Progenitor cell of endocrine pancreas (in vitro differentiated cells): ENCODE data around the gene COX4I1. TPM values are rescaled to one million over a fixed set of nuclear protein-coding genes. Genes with fewer than 3 reads are reported as not detected.

Experiments used
- DNase-seq: peaks from one replicate; pipeline ENCODE4 v3.0.0; 2021; ENCODE audit warnings: low spot score; ENCODE audit not compliant: unreplicated experiment
- H3K27ac Mint-ChIP-seq: 2 replicates; pipeline ENCODE4 v1.8.0; 2021; ENCODE audit warnings: mild to moderate bottlenecking, moderate library complexity, mixed read lengths
- H3K27me3 Mint-ChIP-seq: 2 replicates; pipeline ENCODE4 v1.8.0; 2021; ENCODE audit warnings: mixed read lengths
- H3K36me3 Mint-ChIP-seq: 2 replicates; pipeline ENCODE4 v1.8.0; 2022; ENCODE audit warnings: mixed read lengths; ENCODE audit not compliant: insufficient read depth
- H3K4me1 Mint-ChIP-seq: 2 replicates; pipeline ENCODE4 v1.8.0; 2021; ENCODE audit warnings: low read depth, mixed read lengths
- H3K4me3 Mint-ChIP-seq: 2 replicates; pipeline ENCODE4 v1.8.0; 2021; ENCODE audit warnings: low read depth, mild to moderate bottlenecking, moderate library complexity, mixed read lengths
- H3K9me3 Mint-ChIP-seq: 2 replicates; pipeline ENCODE4 v1.8.0; 2021; ENCODE audit warnings: low read depth, mixed read lengths
- CTCF ChIP-seq: fragments of 200-600 bp; sonication (generic); IDR thresholded peaks from one replicate; pipeline ENCODE4 v1.5.0; 2021; ENCODE audit warnings: antibody characterized with exemption, mild to moderate bottlenecking; ENCODE audit not compliant: unreplicated experiment
- total RNA-seq: library from RNA; stranded (reverse); gene quantifications from 2 replicates; pipeline ENCODE4 v1.2.1, GENCODE V29; 2021

COX4I1 gene
- total RNA-seq, 1 donor from 2014 or later, result 466 TPM

- H3K9me3 Mint-ChIP-seq, result no peaks in the 10 kb centered on the region
- no peak overlapping the region for H3K27ac Mint-ChIP-seq
- peaks cover 23% of the 10 kb centered on the region for H3K27me3 Mint-ChIP-seq
- H3K4me1 Mint-ChIP-seq, result peaks cover 1% of the 10 kb centered on the region
- no peaks in the 10 kb centered on the region for H3K36me3 Mint-ChIP-seq
- H3K4me3 Mint-ChIP-seq, result no peak overlapping the region
- no peak for TF ChIP-seq CTCF
- DNase-seq, result no peak
Observed at GRCh38 chr16:85856585-85856984, 57.1 kb downstream of the COX4I1 start.

Other genes with a start within 250 kb of the COX4I1 start
- gene GSE1, start 186.4 kb upstream of the COX4I1 start, total RNA-seq, result 136 and 143 TPM in 2 replicates
- 20.9 and 22.3 TPM in 2 replicates for gene GINS2, start 110.7 kb upstream of the COX4I1 start, total RNA-seq
- 0.42 and 0.65 TPM in 2 replicates for gene C16orf74, start 48.6 kb upstream of the COX4I1 start, total RNA-seq
- gene EMC8, start 151 bp upstream of the COX4I1 start, total RNA-seq, result 45.2 and 48.7 TPM in 2 replicates
- gene IRF8, start 99.5 kb downstream of the COX4I1 start, total RNA-seq, result 2.0 TPM in 2 replicates